Duodenal mucosa (tissue), 2 donors: ENCODE results near the gene AHSA1.

ENCODE experiments used
- H3K27ac ChIP-seq: one replicate; pipeline ENCODE4 v1.7.0; 2013; ENCODE audit warnings: low read depth, low read length
- H3K27me3 ChIP-seq, 2 donors: one replicate each; pipeline ENCODE4 v1.7.0; 2013; ENCODE audit warnings: low read length in 2 of 2, control low read depth in 1 of 2; ENCODE audit not compliant: insufficient read depth in 2 of 2, control insufficient read depth in 1 of 2
- H3K36me3 ChIP-seq, 2 donors: one replicate each; pipeline ENCODE4 v1.7.0; 2013; ENCODE audit warnings: low read length in 2 of 2, control low read depth in 1 of 2; ENCODE audit not compliant: insufficient read depth in 2 of 2, control insufficient read depth in 1 of 2
- H3K4me1 ChIP-seq, 2 donors: one replicate each; pipeline ENCODE4 v1.7.0; 2013; ENCODE audit warnings: low read length in 2 of 2, control low read depth in 1 of 2; ENCODE audit not compliant: insufficient read depth in 2 of 2, control insufficient read depth in 1 of 2
- H3K4me3 ChIP-seq, 2 donors: one replicate each; pipeline ENCODE4 v1.7.0; 2013; ENCODE audit warnings: low read length in 2 of 2, low read depth in 1 of 2
- H3K9ac ChIP-seq, 2 donors: one replicate each; pipeline ENCODE4 v1.7.0; 2013; ENCODE audit warnings: low read length in 2 of 2, low read depth in 1 of 2
- H3K9me3 ChIP-seq, 2 donors: one replicate each; pipeline ENCODE4 v1.7.0; 2013; ENCODE audit warnings: low read length in 2 of 2, control low read depth in 1 of 2; ENCODE audit not compliant: control insufficient read depth in 1 of 2

The AHSA1 gene

DNA sequence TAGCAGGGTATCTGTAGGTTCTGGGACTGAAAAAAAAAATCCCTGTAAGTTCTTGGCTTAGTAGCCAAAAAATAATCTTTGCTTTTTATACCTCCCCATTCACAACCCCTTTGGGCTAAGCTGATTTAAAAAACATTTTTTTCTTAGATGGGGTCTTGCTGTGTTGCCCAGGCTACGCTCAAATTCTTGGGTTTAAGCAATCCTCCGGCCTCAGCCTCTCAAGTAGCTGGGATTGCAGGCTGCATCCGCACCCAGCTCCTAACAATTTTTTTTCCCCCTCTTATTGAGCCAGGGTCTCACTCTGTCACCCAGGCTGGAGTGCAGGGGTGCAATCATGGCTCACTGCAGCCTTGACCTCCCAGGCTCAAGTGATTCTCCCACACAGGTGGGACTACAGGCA is 49.9 kb downstream of the AHSA1 start:
- Histone ChIP-seq H3K27ac (no peak overlapping the region), H3K9me3 (no peaks in the 10 kb centered on the region), H3K36me3 (peaks cover 17 to 53% of the 10 kb centered on the region in 2 donors), H3K4me1 (no peaks in the 10 kb centered on the region), H3K27me3 (no peaks in the 10 kb centered on the region), H3K4me3 (no peak overlapping the region), H3K9ac (no peak overlapping the region)

DNA sequence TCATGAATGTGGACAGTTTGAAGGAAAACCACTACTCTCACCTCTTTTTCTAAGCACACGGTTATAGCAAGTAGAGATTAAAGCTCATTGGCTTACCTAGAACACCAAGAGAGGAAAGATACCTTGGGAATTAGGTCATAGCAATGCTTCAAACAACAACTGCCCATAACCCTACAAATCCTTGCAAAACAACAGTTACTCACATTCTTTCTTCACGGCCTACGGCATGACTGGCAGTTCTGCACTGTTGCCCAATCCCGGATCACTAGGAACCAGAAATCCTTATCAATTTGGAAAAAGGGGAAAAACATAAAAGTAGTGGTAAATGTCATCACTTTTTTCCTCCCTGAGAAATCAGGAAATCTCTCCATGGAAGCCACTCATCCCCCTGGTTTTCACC is 50.4 kb downstream of the AHSA1 start:
- H3K27me3 ChIP-seq = no peaks in the 10 kb centered on the region
- no peaks in the 10 kb centered on the region for H3K4me1 ChIP-seq
- no peaks in the 10 kb centered on the region for H3K9me3 ChIP-seq
- H3K9ac ChIP-seq = no peak overlapping the region
- H3K36me3 ChIP-seq = peaks cover 17 to 53% of the 10 kb centered on the region in 2 donors
- no peak overlapping the region for H3K4me3 ChIP-seq
- H3K27ac ChIP-seq = no peak overlapping the region

DNA sequence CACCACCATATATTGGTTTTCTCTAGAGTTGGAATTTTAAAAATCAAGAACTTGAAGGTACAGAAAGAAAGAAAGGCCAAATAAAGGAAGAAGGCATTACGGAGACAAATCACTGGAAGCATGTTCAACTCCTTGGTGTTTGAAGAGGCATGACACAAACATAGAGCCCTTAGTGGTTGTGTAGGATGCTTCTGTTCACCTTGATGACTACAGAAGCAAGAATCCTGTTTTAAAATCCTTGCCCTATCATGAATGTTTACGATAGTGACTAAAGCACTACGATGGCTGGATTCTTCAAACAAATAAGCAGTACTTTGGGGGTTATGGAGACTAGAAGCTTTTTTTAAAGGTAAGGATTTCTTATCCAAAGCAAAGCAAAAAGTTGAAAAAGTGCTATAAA is 51.0 kb downstream of the AHSA1 start:
- H3K4me1 ChIP-seq = no peaks in the 10 kb centered on the region
- H3K9ac ChIP-seq = no peak overlapping the region

DNA sequence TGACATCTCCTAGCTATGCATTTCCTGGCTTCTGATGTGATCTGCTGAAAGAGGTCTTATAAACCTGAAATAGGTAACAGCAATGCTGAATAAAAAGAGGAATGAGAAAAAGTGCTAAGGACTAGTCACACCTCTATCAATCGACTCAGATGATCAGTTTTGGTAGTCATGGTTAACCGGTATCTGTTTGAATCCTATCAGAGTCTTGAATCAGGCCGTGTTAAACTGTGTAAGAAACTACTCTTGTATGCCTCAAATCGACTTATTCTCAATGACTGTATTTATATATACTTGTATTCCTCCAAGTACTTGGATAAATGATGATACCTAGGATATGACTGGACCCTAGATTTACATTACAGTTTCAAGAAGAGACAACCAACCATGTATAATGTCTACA is 51.5 kb downstream of the AHSA1 start:
- Histone ChIP-seq H3K36me3 (peaks cover 17 to 56% of the 10 kb centered on the region in 2 donors), H3K27ac (no peak overlapping the region), H3K27me3 (no peaks in the 10 kb centered on the region)

More for the DNA sequence above, 51.0 kb downstream of the AHSA1 start:
- H3K27me3 ChIP-seq = no peaks in the 10 kb centered on the region
- H3K27ac ChIP-seq = no peak overlapping the region
- H3K36me3 ChIP-seq = peaks cover 17 to 53% of the 10 kb centered on the region in 2 donors
- H3K9me3 ChIP-seq = no peaks in the 10 kb centered on the region
- H3K4me3 ChIP-seq = no peak overlapping the region

DNA sequence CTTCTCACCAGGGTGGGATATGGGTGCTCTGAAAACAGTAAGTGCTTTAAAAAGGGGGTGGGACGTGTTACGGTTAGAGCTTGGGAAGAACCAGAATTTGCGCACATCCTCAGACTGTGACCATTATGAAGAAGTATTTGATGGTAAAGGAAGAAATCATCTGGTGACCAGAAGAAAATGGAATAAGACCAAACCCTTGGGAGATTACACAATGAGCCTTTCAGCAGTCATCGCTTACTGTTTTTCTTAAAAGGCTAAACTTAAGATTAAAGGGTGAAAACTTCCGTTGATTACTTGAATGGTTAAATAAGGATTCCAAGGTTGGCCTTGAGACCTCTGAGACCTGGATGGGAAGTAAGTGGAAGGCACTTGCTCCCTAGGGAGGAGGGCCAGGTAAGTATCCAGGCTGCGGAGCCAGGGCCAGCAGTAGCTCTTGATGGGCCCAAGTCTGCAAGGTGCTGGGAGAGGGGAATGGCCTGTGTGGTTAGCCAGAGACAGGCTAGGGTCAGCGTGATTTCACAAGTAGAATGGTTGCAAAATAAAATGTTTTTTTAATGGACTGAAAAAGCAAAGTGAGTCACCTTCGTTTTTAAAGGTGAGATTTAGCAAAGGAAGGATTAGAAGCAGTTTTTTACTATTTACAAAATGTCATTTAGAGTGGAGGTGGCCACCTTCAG is 53.7 kb downstream of the AHSA1 start:
- Histone ChIP-seq H3K9me3 (no peaks in the 10 kb centered on the region), H3K4me3 (no peak overlapping the region), H3K9ac (no peak overlapping the region), H3K36me3 (peaks cover 17 to 54% of the 10 kb centered on the region in 2 donors), H3K27ac (no peak overlapping the region), H3K4me1 (no peaks in the 10 kb centered on the region), H3K27me3 (no peaks in the 10 kb centered on the region)

More for the DNA sequence above, 51.5 kb downstream of the AHSA1 start:
- no peaks in the 10 kb centered on the region for H3K9me3 ChIP-seq
- no peak overlapping the region for H3K4me3 ChIP-seq
- H3K9ac ChIP-seq = no peak overlapping the region
- no peaks in the 10 kb centered on the region for H3K4me1 ChIP-seq

DNA sequence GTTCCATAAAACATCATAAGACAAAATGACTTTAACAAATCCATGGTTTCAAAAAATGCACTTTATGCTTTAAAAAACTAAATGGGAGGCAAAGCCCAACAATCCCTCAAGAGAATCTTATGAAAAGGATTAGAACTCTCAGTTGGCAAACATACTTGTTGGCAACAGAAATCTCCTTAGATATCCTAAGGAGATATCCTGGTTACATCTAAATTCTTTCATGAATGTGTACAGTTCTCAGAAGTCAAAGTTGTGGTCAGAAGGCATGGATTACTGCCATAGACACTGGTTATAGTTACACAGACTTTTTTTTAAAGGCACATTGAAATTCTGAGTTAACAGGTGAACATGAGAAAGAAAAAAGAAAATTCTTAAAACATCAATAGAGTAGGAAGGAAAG is 58.2 kb downstream of the AHSA1 start:
- Histone ChIP-seq H3K4me3 (no peak overlapping the region), H3K9ac (no peak overlapping the region), H3K9me3 (no peaks in the 10 kb centered on the region), H3K27me3 (no peaks in the 10 kb centered on the region), H3K4me1 (no peaks in the 10 kb centered on the region), H3K27ac (no peak overlapping the region), H3K36me3 (peaks cover 26 to 53% of the 10 kb centered on the region in 2 donors)
